Measurements from ENCODE around the gene AGPAT3. TPM values are rescaled to one million over a fixed set of nuclear protein-coding genes. Genes with fewer than 3 reads are reported as not detected.

AGPAT3 gene
- total RNA-seq, 1 donor from 2014 or later, result 179 TPM

DNA sequence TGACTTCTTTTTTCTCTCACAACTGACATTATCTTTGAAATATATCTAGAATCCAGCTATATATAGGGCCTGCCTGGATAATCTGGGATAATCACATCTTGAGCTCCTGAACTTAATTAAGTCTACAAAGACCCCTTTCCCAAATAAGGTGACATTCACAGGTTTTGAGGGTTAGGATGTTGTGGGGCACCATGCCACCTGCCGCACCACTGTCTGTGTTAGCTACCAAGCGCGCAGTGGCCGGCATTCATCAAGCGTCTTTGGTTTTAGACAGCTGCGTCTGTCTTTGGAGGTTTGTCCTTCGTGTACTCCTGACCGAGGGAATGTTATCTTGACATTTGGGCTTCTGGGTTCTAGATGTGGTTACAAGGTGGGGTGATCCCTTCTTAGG is 154.5 kb downstream of the AGPAT3 start:
- no peak for DNase-seq (ENCODE audit: low read depth)

DNA sequence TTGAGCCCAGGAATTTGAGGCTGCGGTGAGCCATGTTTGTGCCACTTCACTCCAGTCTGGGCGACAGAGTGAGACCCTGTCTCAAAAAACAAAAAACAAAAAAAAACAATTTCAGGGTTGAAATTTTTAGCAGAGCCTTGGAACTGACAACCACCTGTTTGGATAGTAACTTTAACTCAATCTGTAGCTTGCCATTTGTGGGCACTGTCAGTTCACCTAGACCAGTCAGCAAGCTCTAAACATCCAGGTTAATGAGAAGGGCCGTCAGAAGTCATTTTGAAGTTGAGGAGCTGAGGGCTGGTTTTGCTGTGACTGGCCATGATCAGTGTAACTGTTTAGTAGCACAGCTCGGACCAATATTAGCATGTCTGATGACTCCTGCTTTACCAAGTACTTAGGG is 155.5 kb downstream of the AGPAT3 start:
- no peak for DNase-seq (ENCODE audit: low read depth)

DNA sequence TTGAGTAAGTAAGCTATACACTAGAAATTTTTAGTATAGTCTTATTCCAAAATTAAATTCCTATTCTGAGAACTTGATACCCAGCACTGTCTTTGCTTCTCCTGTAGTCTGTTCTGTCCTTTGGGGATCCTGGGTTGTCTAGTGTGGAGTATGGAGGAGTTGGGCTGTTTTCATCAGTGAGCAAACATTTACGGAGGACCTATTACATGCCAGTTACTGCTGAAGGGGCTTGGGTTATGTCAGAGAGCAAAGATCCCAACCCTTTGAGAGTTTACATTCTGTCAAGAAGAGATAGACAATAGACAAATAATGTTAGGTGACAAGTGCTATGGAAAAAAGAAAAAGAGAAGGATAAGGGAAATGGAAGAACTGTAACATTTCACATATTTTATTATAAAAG is 156.0 kb downstream of the AGPAT3 start:
- no peak for DNase-seq (ENCODE audit: low read depth)

DNA sequence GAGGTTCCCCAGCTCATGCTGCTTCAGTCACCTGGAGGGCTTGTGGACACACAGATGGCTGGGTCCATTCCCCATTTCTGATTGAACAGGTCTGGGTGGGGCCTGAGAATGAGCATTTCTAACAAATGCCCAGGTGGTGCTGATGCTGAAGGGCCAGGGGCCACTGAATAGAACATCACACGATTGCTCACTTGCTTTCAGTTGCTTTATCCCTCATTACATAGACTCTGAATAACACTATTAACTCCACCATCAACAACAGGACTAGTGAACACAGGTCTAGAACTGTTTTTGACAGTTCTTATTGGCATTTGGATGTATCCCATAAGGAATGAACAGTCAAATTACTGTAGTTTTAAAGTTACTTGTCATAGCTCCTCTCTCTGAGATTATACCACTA is 159.2 kb downstream of the AGPAT3 start:
- no peak for DNase-seq (ENCODE audit: low read depth)

DNA sequence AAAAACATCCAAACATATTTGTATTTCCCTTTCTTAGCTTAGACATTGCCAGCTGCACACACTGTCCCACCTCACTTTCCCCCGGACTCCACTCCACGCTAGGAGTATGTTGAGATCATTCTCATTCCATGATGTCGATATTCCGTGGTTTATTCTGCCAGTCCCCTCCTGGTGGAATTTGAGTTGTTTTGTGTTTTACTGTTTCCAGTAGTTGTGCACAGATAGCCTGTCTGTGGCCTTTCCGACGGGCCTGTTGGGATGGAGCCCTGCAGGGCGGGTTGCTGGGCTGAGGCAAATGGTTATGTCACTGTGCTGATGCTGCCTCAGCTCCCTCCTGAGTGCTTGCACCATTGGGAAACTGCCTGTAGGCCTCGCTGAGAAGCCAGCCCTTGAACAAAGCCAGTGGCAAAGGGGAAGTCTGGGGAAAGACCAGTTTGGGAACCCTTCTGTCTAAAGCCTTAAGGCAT is 159.9 kb downstream of the AGPAT3 start:
- DNase-seq (ENCODE audit: low read depth), result no peak

DNA sequence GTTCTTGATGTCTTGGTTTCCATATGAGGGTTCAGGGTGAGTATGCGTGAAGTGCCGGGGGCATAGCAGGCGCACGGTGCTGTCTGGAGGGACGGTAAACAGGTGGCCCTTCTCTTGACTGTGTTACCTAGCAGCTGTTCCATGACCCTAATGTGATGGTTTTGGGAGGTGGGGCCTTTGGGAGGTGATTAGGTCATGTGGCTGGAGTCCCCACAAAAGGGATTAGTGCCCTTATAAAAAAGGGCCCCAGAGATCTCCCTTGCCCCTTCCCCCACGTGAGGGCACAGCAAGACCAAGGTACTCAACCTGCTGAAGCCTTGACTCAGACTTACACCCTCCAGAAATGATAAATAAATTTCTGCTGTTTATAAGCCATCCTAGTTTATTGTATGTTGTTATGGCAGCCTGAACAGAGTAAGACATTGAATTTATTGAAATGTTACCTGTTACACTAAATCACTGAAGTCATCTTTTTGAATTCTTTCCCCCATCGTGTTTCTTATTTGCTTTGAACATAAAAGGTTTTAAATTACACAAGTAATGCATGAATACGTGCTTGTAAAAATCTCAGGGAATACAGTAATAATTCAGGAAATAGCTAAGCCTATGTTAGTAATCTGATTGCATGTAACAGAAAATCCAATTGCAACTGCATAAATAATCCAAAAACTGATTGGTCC is 162.7 kb downstream of the AGPAT3 start:
- DNase-seq (ENCODE audit: low read depth), result no peak

DNA sequence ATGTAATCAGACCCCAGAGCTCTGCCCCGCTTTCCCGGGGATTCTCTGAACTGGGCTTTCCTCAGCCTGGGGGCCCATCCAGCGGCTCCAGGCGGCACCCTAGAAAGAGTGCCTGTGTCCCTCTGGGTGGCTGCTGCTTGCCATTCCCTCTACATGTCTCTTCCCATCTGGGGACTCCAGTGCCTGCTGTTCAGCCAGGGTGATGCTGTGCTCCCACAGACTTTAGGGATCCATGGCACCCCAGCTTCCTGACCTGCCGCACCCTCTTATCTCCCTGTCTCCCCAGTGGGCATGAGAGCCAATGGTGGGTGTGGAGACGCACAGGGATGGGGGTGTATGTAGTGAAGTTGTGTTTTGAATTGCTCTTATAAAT is 163.2 kb downstream of the AGPAT3 start:
- no peak for DNase-seq (ENCODE audit: low read depth)

DNA sequence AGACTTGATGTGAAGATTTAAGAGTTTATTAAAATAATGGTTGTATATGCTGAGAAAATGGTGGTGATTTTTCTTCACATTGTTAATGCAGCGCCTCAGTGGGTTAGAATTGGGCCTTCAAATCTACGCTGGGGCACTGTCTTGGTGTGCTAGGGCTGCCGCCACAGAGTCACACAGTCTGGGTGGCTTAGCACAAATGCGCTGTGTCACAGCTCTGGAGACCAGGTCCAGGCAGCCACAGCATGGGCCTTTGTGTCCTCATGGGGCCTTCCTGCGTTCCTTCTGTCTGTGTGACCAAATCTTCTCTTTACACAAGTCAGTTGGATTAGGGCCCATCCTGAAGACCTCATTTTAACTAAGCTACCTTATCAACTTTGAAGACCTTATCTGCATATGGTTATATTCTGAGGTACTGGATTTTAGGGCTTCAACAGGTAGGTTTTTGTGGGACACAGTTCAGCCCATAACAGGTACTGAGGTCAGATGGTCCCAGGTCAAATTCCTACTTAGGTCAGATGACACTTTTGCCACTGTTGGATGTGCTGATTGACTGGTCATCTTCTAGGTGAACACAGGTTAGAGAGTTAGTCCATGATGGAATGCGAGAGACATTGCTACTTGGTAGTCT is 164.6 kb downstream of the AGPAT3 start:
- no peak for DNase-seq (ENCODE audit: low read depth)

DNA sequence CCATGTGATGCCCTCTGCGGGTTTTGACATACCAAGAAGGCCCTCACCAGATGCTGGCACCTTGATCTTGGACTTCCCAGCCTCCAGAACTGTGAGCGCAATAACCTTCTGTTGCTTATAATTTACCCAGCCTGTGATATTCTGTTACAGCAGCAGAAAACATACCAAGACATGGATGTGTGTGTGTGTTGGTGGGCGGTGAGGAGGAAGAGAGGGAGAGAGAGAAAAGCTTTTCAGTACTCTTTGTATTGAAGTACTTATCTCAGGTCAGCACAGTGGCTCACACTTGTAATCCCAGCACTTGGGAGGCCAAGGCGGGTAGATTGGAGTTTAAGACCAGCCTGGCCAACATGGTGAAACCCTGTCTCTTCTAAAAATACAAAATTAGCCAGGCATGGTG is 170.2 kb downstream of the AGPAT3 start:
- no peak for DNase-seq (ENCODE audit: low read depth)

Other genes starting within 250 kb of the AGPAT3 start
- gene HSF2BP, start 205.7 kb upstream of the AGPAT3 start, total RNA-seq, result 2.6 and 3.8 TPM in 2 replicates
- gene RRP1B, start 205.7 kb upstream of the AGPAT3 start, total RNA-seq, result 24.2 and 26.4 TPM in 2 replicates
- 278 and 390 TPM in 2 replicates for gene PDXK, start 146.1 kb upstream of the AGPAT3 start, total RNA-seq
- gene CSTB, start 88.9 kb upstream of the AGPAT3 start, total RNA-seq, result 4.2 and 4.9 TPM in 2 replicates
- gene RRP1, start 75.6 kb upstream of the AGPAT3 start, total RNA-seq, result 17.2 and 26.4 TPM in 2 replicates
- gene TRAPPC10, start 147.1 kb downstream of the AGPAT3 start, total RNA-seq, result 26.9 and 31.3 TPM in 2 replicates
- gene PWP2, start 242.2 kb downstream of the AGPAT3 start, total RNA-seq, result 5.4 TPM in 1 of 2 replicates, not detected in the other